HCT116 (cell line): ENCODE measurements around the gene LCP1. TPM values are rescaled to one million over a fixed set of nuclear protein-coding genes. Genes with fewer than 3 reads are reported as not detected.

Source experiments
- ATAC-seq: fragments of 200-7000 bp; cut with Tn5 transposase; 2 replicates; pipeline ENCODE4 v1.9.1; 2020; ENCODE audit warnings: mild to moderate bottlenecking, moderate library complexity
- BruUV-seq: library from RNA; stranded (reverse); fragments of 400-500 nt; replicated peaks from 2 replicates; lab custom pipeline; 2021; lab: Mats Ljungman, UMichigan
- CTCF ChIA-PET: fragments of 300-600 bp; sonication (Branson Sonifier 250); formaldehyde crosslinking; loops from one replicate; lab custom pipeline; 2021; ENCODE audit warnings: antibody characterized with exemption; lab: Charles Lee
- POLR2A ChIA-PET: fragments of 300-600, 350-600 bp; sonication (Branson Sonifier 250); formaldehyde crosslinking; loops from one replicate; lab custom pipeline; 2021; ENCODE audit warnings: antibody characterized with exemption; lab: Charles Lee
- RAD21 ChIA-PET, 2 experiments: fragments of 300-600 bp; sonication (Branson Sonifier 250); formaldehyde crosslinking; loops; one replicate each; lab custom pipeline; 2023; ENCODE audit warnings: low total read pairs in 2 of 2; ENCODE audit not compliant: uncharacterized antibody in 2 of 2, unreplicated experiment in 2 of 2, low non-redundant PET in 1 of 2; lab: Charles Lee
- DNase-seq: peaks from one replicate; pipeline ENCODE4 v3.0.0-alpha.2; 2010; ENCODE audit warnings: low read depth, low spot score
- H2AFZ ChIP-seq: fragments of 200-600 bp; shearing (Covaris generic), sonication (generic); 2 replicates; pipeline ENCODE4 v1.6.1; 2017; ENCODE audit warnings: low read depth, mixed run types, mixed read lengths, antibody characterized with exemption, low read length; ENCODE audit not compliant: poor library complexity, severe bottlenecking
- H3K27ac ChIP-seq: 2 replicates; pipeline ENCODE4 v1.5.1; 2012; ENCODE audit warnings: low read depth, low read length
- H3K27me3 ChIP-seq: fragments of 200-600 bp; sonication (generic); 2 replicates; pipeline ENCODE4 v1.6.1; 2016; ENCODE audit warnings: mixed run types, low read length, mixed read lengths; ENCODE audit not compliant: insufficient read depth
- H3K36me3 ChIP-seq, 2 experiments: fragments of 200-500 bp in 1 of 2; fragments of 200-600 bp in 1 of 2; sonication (Bioruptor generic) in 1 of 2; sonication (generic) in 1 of 2; 2 replicates each; pipeline versions ENCODE4 v1.5.1 to v1.6.1; 2014 to 2016; ENCODE audit warnings: low read length in 2 of 2, inconsistent platforms in 1 of 2, mixed read lengths in 1 of 2, mixed run types in 1 of 2; ENCODE audit not compliant: insufficient read depth in 2 of 2, control insufficient read depth in 1 of 2
- H3K4me1 ChIP-seq, 2 experiments: fragments of 200-600 bp in 1 of 2; sonication (generic) in 1 of 2; 2 replicates each; pipeline versions ENCODE4 v1.5.1 to v1.6.1; 2012 to 2017; ENCODE audit warnings: low read length in 2 of 2, inconsistent platforms in 1 of 2, mild to moderate bottlenecking in 1 of 2, mixed read lengths in 1 of 2, mixed run types in 1 of 2, moderate library complexity in 1 of 2; ENCODE audit not compliant: insufficient read depth in 2 of 2, control insufficient read depth in 1 of 2
- H3K4me2 ChIP-seq: fragments of 200-600 bp; sonication (generic); 2 replicates; pipeline ENCODE4 v1.6.1; 2017; ENCODE audit warnings: mixed run types, low read length, mixed read lengths
- H3K4me3 ChIP-seq, 2 experiments: fragments of 200-600 bp in 1 of 2; sonication (generic) in 1 of 2; replicated peaks in 1 of 2; 2 replicates each; pipeline ENCODE4 v1.5.1; 2011 to 2016; ENCODE audit warnings: low read length in 2 of 2, control low read depth in 1 of 2, low read depth in 1 of 2, mild to moderate bottlenecking in 1 of 2, mixed read lengths in 1 of 2, mixed run types in 1 of 2
- H3K79me2 ChIP-seq: fragments of 200-600 bp; sonication (generic); 2 replicates; pipeline ENCODE4 v1.6.1; 2017; ENCODE audit warnings: mild to moderate bottlenecking, mixed run types, low read length, moderate library complexity, mixed read lengths; ENCODE audit not compliant: insufficient read depth
- H3K9ac ChIP-seq: fragments of 200-600 bp; sonication (generic); 2 replicates; pipeline ENCODE4 v1.6.1; 2016; ENCODE audit warnings: low read length, mixed read lengths
- H3K9me2 ChIP-seq: fragments of 200-600 bp; sonication (generic), shearing (Covaris generic); 2 replicates; pipeline ENCODE4 v1.6.1; 2017; ENCODE audit warnings: mixed run types, mild to moderate bottlenecking, moderate library complexity; ENCODE audit not compliant: insufficient read depth
- H3K9me3 ChIP-seq, 2 experiments: fragments of 200-500 bp in 1 of 2; fragments of 200-600 bp in 1 of 2; sonication (Bioruptor generic) in 1 of 2; sonication (generic) in 1 of 2; 2 replicates each; pipeline ENCODE4 v1.6.1; 2014 to 2017; ENCODE audit warnings: low read length in 2 of 2, mixed read lengths in 2 of 2, inconsistent platforms in 1 of 2, low read depth in 1 of 2, mild to moderate bottlenecking in 1 of 2, mixed run types in 1 of 2, moderate library complexity in 1 of 2; ENCODE audit not compliant: control insufficient read depth in 1 of 2, insufficient read depth in 1 of 2
- H4K20me1 ChIP-seq: fragments of 200-600 bp; sonication (generic), shearing (Covaris generic); 2 replicates; pipeline ENCODE4 v1.6.1; 2017; ENCODE audit warnings: mixed run types, mild to moderate bottlenecking, moderate library complexity; ENCODE audit not compliant: insufficient read depth
- ATF3 ChIP-seq: IDR thresholded peaks from 2 replicates; pipeline ENCODE4 v1.6.1; 2012
- EGR1 ChIP-seq: IDR thresholded peaks from 2 replicates; pipeline ENCODE4 v1.6.1; 2012; ENCODE audit warnings: low read depth
- ELF1 ChIP-seq: IDR thresholded peaks from 2 replicates; pipeline ENCODE4 v1.6.1; 2012; ENCODE audit warnings: low read depth, borderline replicate concordance
- FOSL1 ChIP-seq: IDR thresholded peaks from 2 replicates; pipeline ENCODE4 v1.6.1; 2012; ENCODE audit warnings: low read depth
- JUND ChIP-seq: IDR thresholded peaks from 2 replicates; pipeline ENCODE4 v1.6.1; 2012
- MAX ChIP-seq: IDR thresholded peaks from 2 replicates; pipeline ENCODE4 v1.6.1; 2012
- POLR2A ChIP-seq: IDR thresholded peaks from 2 replicates; pipeline ENCODE4 v1.7.0; 2011; ENCODE audit warnings: borderline replicate concordance; ENCODE audit not compliant: insufficient read depth, insufficient read length; ENCODE audit errors: extremely low read depth
- POLR2AphosphoS5 ChIP-seq: IDR thresholded peaks from 2 replicates; pipeline ENCODE4 v1.6.1; 2011; ENCODE audit warnings: mild to moderate bottlenecking, low read depth, low read length, moderate library complexity
- REST ChIP-seq: IDR thresholded peaks from 2 replicates; pipeline ENCODE4 v1.6.1; 2012; ENCODE audit warnings: low read depth
- SIN3A ChIP-seq: IDR thresholded peaks from 2 replicates; pipeline ENCODE4 v1.6.1; 2012; ENCODE audit warnings: low read depth
- SP1 ChIP-seq: IDR thresholded peaks from 2 replicates; pipeline ENCODE4 v1.6.1; 2012; ENCODE audit warnings: low read depth
- SRF ChIP-seq: IDR thresholded peaks from 2 replicates; pipeline ENCODE4 v1.6.1; 2012; ENCODE audit warnings: low read depth
- TCF7L2 ChIP-seq: IDR thresholded peaks from 2 replicates; pipeline ENCODE4 v1.7.0; 2011; ENCODE audit warnings: borderline replicate concordance, inconsistent platforms; ENCODE audit not compliant: insufficient read depth, insufficient read length; ENCODE audit errors: extremely low read depth
- YY1 ChIP-seq: IDR thresholded peaks from 2 replicates; pipeline ENCODE4 v1.6.1; 2011; ENCODE audit warnings: low read length, low read depth, moderate library complexity, mild to moderate bottlenecking; ENCODE audit not compliant: insufficient replicate concordance; ENCODE audit errors: extremely low read depth
- ZBTB33 ChIP-seq: IDR thresholded peaks from 2 replicates; pipeline ENCODE4 v1.6.1; 2011; ENCODE audit warnings: mild to moderate bottlenecking, low read length, moderate library complexity; ENCODE audit not compliant: insufficient replicate concordance; ENCODE audit errors: extremely low read depth
- ZFX ChIP-seq: fragments of 450-650 bp; IDR thresholded peaks from 2 replicates; pipeline ENCODE4 v1.6.1; 2017
- intact Hi-C: fragments of 100-400 bp; cut with micrococcal nuclease; formaldehyde crosslinking; loops from 2 replicates; pipeline ENCODE4 v1.10.0; 2022
- total RNA-seq: library from RNA; stranded (reverse); gene quantifications from one replicate; pipeline ENCODE4 v1.2.1, GENCODE V29; 2021; ENCODE audit not compliant: unreplicated experiment

The LCP1 gene
- total RNA-seq, 1 experiment from 2014 or later, result 2.2 TPM

GRCh38 chr13:46178821-46179220 lies 3.2 kb downstream of the LCP1 start:
- no peaks in the 10 kb centered on the region for H4K20me1 ChIP-seq
- no peak overlapping the region for H2AFZ ChIP-seq
- no peaks in the 10 kb centered on the region for H3K36me3 ChIP-seq
- H3K9me3 ChIP-seq, result no peaks in the 10 kb centered on the region
- intact Hi-C loops, result no loop called here
- TF ChIP-seq POLR2AphosphoS5 (no peak), YY1 (no peak), MAX (no peak), ZFX (no peak)
- no peaks in the 10 kb centered on the region for H3K4me1 ChIP-seq
- no peak overlapping the region for H3K4me3 ChIP-seq
- no TSS peak for BruUV-seq
- CTCF ChIA-PET, result interaction anchor here (1.2 kb wide), 1 partner anchor 18 kb away, joined by 5 read pairs; no protein-coding TSS in a partner anchor
- no peak overlapping the region for H3K27ac ChIP-seq
- POLR2A ChIA-PET, result no interaction called here
- H3K27me3 ChIP-seq, result peaks cover 4% of the 10 kb centered on the region; the same call in 1 of the 2 replicates
- H3K79me2 ChIP-seq, result no peaks in the 10 kb centered on the region
- RAD21 ChIA-PET, result no interaction called here
- ATAC-seq (no peak), DNase-seq (no peak)
- no peak overlapping the region for H3K4me2 ChIP-seq
- H3K9ac ChIP-seq, result no peak overlapping the region
- H3K9me2 ChIP-seq, result no peaks in the 10 kb centered on the region

GRCh38 chr13:46178143-46178542 lies 3.8 kb downstream of the LCP1 start:
- DNase-seq, result no peak
- POLR2A ChIA-PET, result no interaction called here
- Histone ChIP-seq H3K9me2 (no peaks in the 10 kb centered on the region), H4K20me1 (no peaks in the 10 kb centered on the region), H3K9me3 (no peaks in the 10 kb centered on the region), H3K4me3 (no peak overlapping the region), H3K4me2 (no peak overlapping the region), H3K36me3 (no peaks in the 10 kb centered on the region), H3K27me3 (peaks cover 7% of the 10 kb centered on the region; the same call in 1 of the 2 replicates), H3K9ac (no peak overlapping the region), H3K27ac (no peak overlapping the region), H3K79me2 (no peaks in the 10 kb centered on the region), H2AFZ (no peak overlapping the region), H3K4me1 (no peaks in the 10 kb centered on the region)
- CTCF ChIA-PET, result no interaction called here
- RAD21 ChIA-PET, result no interaction called here
- intact Hi-C loops, result no loop called here
- no peak for ATAC-seq
- no TSS peak for BruUV-seq
- TF ChIP-seq TCF7L2 (no peak), SRF (no peak), SP1 (no peak), YY1 (no peak), SIN3A (no peak), ZBTB33 (no peak), ELF1 (no peak), JUND (no peak), ATF3 (no peak), FOSL1 (no peak), POLR2A (no peak), EGR1 (no peak), ZFX (no peak), REST (no peak)
